Keratinocyte (primary cell): ENCODE data around the gene ADGRV1.

Experiments
- EZH2 ChIP-seq: IDR thresholded peaks from one replicate; pipeline ENCODE4 v1.6.1; 2012; ENCODE audit warnings: inconsistent platforms, mild to moderate bottlenecking, low read length, moderate library complexity
- TF ChIP-seq, protein P1 (sequence below), 3 experiments: IDR thresholded peaks in 1 of 3; conservative IDR thresholded peaks in 1 of 3; optimal IDR thresholded peaks in 1 of 3; 2 replicates in 2 of 3; 3 replicates in 1 of 3; pipeline versions ENCODE3 to v1.5.1; 2011; ENCODE audit warnings: low read length in 3 of 3, mild to moderate bottlenecking in 3 of 3, moderate library complexity in 2 of 3, control low read depth in 1 of 3, inconsistent platforms in 1 of 3; ENCODE audit not compliant: insufficient read depth in 2 of 3; ENCODE audit errors: extremely low read depth in 1 of 3

DNA sequence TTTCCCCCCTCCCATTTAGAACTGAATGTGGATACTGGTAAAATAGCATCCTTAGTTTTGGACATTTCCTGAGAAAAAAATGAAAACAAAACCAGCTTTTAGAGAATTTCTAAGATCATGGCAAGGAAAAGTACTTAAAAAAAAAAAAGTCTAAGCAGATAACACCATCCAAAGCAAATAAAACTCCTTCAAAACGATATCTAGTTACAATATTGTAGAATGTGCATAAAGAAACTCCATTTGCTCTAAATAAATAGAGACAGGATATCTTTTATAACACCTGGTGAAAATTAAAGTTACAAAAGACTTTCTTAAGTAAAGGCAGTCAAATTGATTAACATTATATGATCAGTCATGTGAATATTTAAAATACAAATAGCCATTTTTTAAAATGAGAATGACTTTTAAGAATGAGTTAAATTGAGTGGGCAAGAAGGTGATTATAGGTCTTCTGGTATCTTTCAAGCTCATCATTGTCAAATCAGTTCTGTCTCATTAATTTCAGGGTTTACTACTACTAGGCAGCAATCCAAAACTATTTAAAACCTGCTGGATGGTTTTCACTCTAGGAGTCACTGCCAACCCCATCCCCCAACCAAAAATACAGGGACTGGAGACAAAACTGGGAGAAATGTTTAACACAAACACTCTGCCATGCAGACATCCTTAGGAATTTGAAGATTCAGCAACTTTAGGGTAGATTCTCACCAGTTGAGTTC, 382.6 kb downstream of the ADGRV1 start:
- TF ChIP-seq, protein P1, sequence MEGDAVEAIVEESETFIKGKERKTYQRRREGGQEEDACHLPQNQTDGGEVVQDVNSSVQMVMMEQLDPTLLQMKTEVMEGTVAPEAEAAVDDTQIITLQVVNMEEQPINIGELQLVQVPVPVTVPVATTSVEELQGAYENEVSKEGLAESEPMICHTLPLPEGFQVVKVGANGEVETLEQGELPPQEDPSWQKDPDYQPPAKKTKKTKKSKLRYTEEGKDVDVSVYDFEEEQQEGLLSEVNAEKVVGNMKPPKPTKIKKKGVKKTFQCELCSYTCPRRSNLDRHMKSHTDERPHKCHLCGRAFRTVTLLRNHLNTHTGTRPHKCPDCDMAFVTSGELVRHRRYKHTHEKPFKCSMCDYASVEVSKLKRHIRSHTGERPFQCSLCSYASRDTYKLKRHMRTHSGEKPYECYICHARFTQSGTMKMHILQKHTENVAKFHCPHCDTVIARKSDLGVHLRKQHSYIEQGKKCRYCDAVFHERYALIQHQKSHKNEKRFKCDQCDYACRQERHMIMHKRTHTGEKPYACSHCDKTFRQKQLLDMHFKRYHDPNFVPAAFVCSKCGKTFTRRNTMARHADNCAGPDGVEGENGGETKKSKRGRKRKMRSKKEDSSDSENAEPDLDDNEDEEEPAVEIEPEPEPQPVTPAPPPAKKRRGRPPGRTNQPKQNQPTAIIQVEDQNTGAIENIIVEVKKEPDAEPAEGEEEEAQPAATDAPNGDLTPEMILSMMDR (optimal IDR thresholded peaks at IDR 0.05 in 1 of 3, IDR thresholded peaks at IDR 0.05 in 1 of 3, conservative IDR thresholded peaks at IDR 0.05 in 1 of 3; ENCODE audit: extremely low read depth in 1 of 3, insufficient read depth in 2 of 3, low read length in 3 of 3), result no peak
- no peak for TF ChIP-seq EZH2
